LHCN-M2 (cell line): ENCODE data around the gene TLCD1. TPM values are rescaled to one million over a fixed set of nuclear protein-coding genes. Genes with fewer than 3 reads are reported as not detected.
"Not testable (repeated sequence)": the region's sequence is repeated elsewhere in the genome, so short reads cannot be mapped to it uniquely, and the experiment has no call there.

ENCODE experiments used
- DNase-seq: peaks from one replicate; pipeline ENCODE4 v3.0.0-alpha.2; 2012; ENCODE audit warnings: low read depth
- total RNA-seq: library from RNA; depleted of rRNA; stranded (reverse); fragments of >200 nt; gene quantifications from 2 replicates; pipeline ENCODE4 v1.2.3, GENCODE V29; 2014

The TLCD1 gene
- total RNA-seq, 1 experiment from 2014 or later = 9.2 TPM

DNA sequence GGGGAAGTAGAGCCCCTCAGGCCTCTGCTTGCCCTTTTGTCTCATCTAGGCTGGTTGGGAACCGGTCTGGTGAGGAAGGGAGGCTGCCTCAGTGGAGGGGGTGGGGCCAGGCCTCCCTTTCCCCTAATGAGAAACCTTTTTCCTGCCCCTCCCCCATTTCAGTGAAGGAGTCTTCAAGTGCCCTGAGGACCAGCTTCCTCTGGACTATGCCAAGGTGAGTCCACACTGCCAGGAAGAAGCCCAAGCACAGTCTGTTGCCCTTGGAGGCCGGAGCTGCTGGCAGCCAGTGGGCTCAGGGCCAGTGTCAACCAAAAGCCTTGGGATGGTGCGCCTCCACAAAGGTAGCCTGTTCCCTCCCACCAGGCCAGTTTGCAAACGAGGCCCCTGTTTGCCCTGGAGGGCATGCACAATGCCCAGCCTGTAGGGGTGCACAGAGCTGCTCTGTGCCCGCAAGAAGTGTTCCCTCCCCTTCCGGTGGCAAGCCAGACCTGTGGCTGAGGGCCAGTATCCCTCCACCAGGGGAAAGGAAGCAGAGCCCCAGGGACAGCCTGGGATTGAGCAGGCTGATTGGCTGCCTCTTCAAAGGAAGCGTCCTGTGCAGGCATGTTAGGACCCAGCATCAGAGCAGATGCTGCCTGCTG lies 21.1 kb upstream of the TLCD1 start:
- DNase-seq = no peak

GRCh38 chr17:28746611-28747050 lies 20.6 kb upstream of the TLCD1 start:
- peak; percentile 95 for DNase-seq

DNA sequence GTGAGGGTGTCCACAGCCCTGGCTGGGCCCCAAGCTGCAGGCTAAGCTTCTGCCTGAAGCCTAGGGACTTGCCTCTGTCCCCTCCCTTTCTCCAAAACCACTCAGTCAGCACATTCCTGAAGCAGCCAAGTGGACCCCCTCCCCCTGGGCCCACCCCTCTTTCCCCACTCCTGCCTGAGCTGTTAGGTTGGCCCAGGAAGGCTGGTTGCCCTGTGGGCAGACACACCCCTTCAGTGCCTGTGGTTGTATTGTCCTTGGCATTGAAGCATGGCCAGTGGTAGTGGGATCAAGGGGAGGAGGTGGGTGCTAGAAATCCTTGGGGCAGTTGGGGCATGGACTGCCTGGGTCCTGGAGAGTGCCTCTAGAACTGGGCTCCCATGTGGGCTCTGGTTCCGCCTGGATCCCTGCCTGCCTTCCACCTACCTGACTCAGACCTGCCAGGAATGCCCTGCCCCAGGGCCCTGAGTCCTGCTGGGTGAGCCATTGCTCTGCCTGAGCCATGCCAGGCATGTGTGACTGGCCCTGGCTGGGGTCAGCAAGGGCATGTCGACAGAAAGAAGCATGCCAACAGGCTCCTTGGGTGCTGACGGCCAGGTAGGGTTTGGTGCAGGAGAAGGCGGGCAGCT lies 19.9 kb upstream of the TLCD1 start:
- DNase-seq = no peak

DNA sequence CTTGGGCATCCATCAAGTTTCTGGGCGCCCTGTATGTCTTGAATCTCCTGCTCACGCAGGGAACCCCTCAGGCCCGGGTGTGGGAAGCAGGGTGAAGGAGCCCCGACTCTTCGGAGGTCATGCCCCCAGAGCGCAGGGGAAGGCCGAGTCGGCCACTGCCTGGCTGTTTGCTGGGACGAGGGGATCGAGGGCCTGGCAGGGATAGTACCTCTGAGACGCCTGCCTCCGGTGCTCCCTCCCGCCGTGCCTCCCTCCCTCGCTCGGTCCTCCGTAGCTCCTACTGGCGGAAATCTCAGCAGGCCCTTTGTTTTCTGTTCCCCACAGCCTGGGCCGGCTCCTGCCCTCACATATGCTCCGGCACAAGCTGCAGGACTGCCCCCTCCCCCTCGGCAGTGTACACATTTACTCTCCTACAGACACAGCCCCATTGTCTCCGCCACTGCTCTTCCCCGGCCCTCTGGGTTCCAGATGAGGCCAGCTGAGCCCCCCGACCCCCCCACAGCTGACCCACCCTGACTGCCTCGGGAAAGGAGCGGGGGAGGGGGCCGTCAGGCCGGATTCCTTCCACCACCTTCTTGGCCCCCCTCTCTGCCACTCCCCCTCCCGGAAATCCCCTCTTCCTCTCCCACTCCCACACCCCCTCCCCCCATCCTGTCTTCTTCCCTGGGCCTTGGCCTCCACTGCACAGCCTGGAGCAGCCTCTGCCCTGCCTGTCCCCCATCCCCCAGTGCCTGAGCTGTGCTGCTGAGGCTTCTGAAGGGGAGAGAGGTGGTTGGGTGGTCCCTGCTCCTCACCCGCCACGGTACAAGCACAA lies 19.1 kb upstream of the TLCD1 start:
- no peak for DNase-seq

DNA sequence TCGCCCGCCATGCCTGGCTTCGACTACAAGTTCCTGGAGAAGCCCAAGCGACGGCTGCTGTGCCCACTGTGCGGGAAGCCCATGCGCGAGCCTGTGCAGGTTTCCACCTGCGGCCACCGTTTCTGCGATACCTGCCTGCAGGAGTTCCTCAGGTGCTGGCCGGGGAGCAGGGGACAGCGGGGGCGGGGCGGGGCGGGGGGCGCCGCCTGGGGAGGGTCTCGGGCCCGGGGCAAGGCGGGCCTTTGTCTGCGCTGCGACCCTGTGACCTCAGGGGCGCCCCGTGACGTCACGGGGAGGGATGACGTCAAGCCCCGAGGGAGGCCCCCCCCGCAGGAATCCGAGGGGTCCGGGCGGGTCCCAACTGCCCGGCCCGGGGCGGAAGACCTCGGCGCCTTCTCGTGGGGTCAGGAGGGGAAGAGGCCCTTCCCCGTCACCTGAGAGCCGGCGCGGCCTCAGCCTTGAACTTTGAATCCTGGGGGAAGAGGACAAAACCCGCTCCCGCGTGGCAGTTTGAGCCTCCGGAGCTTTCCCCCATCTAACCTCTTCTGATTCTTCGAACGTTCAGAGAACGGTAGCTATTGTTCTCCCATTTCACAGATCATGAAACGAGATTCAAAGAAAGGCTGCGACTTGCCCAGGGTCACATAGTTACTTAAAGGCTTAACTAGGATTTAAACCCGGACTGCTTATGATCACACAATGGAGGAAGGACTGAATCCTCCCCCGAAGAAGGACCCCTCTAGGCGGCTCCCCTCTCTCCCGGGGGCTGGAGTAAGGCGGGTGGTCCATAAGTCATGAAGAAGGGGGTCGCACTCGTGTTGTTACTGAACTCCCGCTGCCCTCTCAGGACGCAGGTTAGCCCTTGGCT lies 18.3 kb upstream of the TLCD1 start:
- DNase-seq = peak; percentile 58

DNA sequence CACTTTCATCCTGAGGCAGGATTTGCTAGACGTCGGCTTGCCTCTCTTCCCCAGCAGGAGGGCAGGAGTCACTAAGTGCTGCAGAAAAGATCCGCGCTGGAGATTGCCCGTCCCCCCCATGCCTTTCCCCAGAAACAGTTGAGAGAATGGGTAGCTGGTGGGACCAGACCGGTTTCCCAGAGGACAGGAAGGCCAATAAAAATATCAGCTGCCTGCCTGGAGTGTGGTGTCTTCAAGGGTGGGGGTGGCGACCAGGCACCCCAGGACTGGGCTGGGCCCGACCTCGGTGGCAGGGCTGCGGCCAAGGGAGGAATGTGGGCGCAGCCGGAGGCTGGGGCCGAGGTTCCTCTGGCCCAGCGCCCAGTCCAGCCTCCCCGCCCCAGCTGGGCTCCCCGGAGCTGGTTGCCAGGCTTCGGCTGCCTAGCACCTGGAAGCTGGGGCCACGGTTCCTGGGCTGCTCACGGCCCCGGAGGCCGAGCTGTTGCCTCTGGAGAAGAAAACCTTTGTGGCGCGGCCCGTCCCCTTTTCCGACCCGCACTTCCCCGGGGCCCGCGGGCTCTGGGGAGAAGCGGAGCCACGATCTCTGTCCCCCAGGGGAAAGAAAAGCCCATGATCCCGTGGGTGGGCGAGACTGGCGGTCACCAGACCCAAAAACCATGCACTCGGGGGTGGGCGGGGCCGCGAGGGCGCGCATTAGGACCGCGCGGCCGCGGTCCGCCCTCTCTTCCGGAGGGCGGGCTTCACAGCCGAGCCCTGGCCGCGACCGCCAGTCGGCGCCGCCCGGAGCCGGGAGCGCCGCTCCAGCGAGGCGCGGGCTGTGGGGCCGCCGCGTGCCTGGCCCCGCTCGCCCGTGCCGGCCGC lies 17.4 kb upstream of the TLCD1 start, which contains the start of gene TRAF4:
TSS of gene TRAF4 (plus strand) at position 769 of the 861 bp plus-strand sequence. CDS start 102 bp downstream, outside the sequence.
- peak; percentile 92 for DNase-seq

DNA sequence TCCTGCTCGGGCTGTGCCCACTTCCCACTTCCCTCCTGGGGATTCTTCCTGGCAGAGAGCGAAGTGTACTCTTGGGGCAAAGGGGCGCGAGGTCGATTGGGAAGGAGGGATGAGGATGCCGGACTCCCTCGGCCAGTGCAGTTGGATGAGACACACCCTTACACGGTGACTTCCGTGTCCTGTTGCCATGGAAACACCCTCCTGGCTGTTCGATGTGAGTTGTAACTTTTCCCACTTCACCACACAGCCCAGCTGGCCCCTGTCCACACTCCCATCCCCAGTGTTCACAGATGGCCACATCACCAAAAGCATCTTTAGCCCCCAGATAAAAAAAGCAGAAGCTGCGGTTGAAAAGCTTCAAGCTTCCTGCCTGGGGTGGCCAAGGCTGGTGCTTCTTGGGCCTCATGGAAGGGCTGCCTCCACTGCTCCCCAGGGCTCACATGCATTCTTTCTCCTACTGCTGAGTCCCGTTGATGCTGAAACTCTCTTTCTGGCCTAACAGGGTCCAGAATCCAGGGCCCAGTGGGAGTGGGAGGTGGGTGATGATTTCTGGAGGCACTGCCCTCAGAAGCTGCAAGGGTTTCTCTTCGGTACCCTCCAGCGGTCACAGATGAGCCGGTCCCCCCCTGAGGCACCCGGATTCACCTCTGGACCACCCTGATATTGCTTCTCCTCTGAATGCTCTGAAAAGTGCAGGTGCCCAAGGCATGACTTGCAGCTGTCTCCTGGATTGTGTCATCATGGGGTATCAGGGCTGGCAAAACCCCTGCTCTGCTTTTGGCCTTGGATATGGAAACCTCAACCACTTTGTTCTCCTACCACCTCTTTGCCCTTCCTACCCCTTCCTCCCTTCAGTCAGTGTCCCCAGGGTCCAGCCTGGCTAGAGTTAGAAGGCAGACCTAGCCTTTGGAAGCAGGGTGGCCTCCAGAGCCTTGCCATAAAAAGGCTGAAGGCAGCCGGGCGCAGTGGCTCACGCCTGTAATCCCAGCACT lies 15.6 kb upstream of the TLCD1 start:
- no peak for DNase-seq

DNA sequence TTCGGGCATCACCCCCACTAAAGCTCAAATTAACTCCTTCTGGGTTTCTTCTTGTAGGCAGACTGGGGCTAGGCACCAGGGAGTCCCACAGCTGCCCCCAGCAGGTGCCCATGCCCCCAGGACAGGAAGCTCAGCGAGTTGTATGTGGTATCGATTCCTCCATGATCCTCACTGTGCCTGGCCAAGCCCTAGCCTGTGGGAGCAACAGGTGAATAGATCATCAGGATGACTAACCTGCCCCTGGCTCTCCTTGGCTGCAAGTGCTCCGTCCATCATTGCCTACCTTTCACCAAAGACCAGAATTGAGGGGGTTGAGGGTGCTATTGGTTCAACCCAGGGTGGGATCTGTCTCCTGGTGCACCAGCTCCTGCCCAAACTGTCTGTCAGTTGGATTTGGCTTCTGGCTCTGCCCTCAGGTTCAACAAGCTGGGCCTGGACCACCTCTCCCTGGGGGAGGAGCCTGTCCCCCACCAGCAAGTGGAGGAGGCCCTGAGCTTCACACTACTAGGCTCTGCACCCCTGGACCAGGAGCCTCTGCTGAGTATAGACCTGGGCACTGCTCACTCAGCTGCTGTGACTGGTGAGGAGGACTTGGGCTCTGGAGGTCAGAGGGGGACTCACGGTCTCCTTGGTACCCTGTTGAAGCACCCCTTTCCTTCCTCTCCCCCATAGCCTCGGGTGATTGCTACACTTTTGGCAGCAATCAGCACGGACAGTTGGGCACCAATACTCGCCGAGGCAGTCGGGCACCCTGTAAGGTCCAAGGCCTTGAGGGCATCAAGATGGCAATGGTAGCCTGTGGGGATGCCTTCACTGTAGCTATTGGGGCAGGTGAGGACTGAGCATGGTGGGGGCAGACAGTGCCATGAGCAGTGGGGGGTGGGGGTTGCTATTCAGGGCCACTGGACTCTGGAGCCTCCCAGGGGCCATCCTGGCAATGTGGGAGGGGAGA lies 14.6 kb upstream of the TLCD1 start:
- no peak for DNase-seq

- no peak for DNase-seq
Observed at GRCh38 chr17:28738680-28739384, 12.8 kb upstream of the TLCD1 start.

DNA sequence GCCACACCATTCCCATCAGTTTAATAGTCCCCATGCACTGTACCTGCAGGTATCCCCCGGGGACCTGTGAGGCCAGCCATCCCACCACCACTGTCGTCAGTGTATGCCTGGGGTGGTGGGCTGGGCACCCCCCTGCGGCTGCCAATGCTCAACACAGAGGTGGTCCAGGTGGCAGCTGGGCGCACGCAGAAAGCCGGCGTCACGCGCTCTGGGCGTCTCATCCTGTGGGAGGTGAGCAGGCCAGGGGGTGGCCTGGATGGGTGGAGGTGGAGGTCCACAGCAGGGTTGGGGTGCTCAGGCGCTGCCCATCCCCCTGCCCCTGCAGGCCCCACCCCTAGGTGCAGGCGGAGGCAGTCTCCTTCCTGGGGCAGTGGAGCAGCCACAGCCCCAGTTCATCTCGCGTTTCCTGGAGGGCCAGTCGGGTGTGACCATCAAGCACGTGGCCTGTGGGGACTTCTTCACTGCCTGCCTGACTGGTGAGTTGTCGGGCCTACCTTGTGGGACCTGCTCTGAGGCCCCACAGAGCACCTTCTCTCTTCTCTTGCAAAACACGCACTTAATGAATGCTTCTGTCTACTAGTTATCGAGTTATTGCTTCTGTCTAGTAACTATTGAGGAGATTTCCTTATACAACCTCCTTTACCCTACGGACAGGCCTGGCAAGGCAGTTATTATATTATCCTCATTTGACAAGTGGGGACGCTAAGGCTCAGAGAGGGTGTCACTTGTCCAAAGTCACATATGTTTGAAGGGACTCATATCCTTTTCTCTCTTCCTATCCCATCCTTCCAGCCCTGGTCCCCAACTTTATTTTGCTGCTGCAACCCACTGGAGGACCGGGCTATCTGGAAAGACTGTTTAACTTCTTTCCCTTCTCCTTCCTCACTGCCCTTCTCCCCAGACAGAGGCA lies 12.0 kb upstream of the TLCD1 start:
- no peak for DNase-seq

DNA sequence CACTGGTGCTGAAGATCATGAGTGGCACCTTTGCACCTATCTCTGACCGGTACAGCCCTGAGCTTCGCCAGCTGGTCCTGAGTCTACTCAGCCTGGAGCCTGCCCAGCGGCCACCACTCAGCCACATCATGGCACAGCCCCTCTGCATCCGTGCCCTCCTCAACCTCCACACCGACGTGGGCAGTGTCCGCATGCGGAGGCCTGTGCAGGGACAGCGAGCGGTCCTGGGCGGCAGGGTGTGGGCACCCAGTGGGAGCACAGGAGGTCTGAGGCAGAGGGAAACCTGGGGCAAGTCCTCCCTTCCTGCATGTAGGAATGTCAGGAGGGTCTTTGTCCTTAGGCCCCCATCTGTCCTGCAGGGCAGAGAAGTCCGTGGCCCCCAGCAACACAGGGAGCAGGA lies 11.3 kb upstream of the TLCD1 start:
- no peak for DNase-seq

DNA sequence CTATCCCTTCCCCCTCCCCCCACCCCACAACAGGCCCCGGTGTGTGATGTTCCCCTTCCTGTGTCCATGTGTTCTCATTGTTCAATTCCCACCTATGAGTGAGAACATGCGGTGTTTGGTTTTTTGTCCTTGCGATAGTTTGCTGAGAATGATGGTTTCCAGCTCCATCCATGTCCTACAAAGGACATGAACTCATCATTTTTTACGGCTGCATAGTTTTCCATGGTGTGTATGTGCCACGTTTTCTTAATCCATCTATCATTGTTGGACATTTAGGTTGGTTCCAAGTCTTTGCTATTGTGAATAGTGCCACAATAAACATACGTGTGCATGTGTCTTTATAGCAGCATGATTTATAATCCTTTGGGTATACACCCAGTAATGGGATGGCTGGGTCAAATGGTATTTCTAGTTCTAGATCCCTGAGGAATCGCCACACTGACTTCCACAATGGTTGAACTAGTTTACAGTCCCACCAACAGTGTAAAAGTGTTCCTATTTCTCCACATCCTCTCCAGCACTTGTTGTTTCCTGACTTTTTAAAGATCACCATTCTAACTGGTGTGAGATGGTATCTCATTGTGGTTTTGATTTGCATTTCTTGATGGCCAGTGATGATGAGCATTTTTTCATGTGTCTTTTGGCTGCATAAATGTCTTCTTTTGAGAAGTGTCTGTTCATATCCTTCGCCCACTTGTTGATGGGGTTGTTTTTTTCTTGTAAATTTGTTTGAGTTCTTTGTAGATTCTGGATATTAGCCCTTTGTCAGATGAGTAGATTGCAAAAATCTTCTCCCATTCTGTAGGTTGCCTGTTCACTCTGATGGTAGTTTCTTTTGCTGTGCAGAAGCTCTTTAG lies 10.1 kb upstream of the TLCD1 start:
- not testable (repeated sequence) for DNase-seq

- no peak for DNase-seq
Observed at GRCh38 chr17:28735242-28735722, 9.2 kb upstream of the TLCD1 start.

DNA sequence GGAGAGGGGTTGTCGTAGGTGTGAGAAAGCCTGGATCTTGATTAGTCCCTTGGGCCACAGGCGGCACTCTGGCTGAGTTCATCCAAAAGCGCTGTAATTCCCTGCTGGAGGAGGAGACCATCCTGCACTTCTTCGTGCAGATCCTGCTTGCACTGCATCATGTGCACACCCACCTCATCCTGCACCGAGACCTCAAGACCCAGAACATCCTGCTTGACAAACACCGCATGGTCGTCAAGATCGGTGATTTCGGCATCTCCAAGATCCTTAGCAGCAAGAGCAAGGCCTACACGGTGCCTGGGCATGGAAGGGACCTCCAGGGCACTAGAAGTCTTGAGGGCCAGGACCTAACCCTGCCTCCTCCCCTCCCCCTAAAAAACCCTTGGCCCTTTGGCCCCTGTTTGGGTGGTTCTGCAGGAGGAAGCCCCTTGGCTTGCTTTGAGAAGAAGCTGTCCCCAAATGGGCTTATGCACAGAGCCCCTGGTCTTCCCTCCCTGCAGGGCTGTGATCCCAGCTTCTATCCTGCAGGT lies 8.7 kb upstream of the TLCD1 start:
- DNase-seq = no peak

GRCh38 chr17:28733346-28733745 lies 7.3 kb upstream of the TLCD1 start:
- DNase-seq = no peak
